IPS-NIHi7 (cell line): ENCODE data around the gene CAST.

ENCODE experiments used
- DNase-seq: peaks from one replicate; pipeline ENCODE4 v3.0.0; 2012; ENCODE audit warnings: mixed read lengths; ENCODE audit errors: extremely low spot score

CAST gene

DNA sequence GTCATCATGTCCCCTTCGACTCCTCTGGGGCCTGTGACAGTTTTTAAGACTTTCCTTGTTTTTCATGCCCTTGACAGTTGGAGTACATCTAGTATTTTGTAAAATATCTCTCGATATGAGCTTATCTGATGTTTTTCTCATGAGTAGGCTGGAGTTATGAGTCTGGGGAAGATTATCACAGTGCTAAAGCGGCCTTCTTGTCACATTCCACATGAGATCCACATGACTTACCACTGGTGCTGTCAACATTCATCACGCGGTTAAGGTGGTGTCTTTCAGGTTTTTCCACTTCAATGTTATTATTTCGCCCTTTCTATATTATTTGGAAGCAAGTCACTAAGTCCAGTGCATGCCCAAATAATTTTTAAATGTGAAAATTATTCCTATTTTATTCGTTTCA is 17.1 kb upstream of the CAST start:
- DNase-seq = no peak

DNA sequence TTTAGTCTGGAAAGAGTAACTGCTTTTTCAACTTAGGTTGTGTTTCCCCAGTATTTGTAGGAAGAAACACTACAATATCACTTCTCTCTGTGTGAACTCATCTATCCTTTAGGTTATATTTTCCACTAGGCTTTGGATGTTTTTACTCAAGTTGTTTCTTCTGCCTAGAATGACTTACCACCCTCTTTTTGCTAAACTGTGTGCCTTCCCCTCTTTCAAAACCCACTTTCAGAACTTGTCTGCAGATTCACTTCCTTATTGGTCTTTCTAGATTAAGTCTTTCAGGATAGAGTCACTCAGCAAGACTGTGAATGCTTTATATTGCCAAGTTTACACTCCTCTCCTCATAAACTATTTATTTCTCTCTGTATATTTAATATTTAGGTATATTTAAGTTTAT is 14.2 kb upstream of the CAST start:
- DNase-seq = no peak

DNA sequence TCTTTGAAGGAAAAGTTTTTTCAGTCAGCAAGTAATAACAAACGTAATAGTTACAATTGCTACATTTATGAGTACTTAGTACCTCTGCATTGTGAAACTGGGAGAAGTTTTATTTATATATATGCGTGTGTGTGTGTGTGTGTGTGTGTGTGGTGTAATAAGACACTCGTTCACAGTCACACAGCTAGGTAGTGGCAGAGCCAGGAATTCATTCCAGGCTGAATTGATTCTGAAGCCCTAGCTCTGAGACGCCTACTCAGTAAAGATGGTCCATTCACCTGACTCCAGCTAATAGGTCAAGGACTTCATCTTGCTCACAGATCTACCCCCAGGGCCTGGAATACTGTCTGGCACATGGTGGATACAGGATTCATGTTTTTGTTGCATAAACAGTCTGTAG is 13.6 kb upstream of the CAST start:
- no peak for DNase-seq

DNA sequence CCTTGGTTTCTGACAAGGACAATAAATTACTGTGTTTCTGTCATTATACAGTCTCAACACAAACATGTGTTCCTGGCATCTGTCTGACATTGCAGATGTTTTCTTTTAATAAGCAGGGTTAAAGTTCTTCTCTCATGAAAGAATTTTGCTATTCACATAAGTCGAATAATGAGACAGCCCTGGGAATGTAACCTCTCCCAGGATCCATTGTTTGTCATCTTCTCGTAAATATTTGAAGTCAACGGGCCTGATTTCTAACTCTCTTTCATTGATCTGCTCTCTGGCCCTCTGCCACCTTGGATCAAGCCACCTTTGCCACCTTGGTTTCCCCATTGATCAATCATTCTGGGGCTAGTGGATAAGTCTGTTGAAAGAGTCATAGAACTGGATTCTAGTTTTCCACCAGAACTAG is 12.9 kb upstream of the CAST start:
- no peak for DNase-seq

- no peak for DNase-seq
Measured at GRCh38 chr5:96649681-96650540, 12.3 kb upstream of the CAST start.

DNA sequence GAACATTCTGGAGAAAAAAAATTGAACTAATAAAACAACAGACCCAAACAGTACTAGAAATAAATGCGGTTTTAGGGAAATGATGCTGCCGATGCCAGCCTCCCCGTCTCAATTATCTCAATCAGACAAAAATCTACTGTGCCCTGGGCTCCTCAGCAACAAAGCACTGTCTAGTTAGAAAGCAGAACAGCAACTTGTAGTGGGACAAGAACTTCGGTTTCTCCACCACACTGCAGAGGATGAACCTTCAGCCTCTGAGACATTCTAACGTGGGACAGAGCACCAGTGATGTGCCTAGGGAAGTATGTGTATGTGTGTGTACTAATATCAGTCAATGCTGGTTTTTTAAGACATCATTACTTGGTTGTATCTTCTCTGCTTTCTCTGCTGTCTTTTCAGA is 11.1 kb upstream of the CAST start:
- no peak for DNase-seq

- peak; percentile 62 for DNase-seq
Measured at GRCh38 chr5:96651948-96652753, 10.0 kb upstream of the CAST start.

DNA sequence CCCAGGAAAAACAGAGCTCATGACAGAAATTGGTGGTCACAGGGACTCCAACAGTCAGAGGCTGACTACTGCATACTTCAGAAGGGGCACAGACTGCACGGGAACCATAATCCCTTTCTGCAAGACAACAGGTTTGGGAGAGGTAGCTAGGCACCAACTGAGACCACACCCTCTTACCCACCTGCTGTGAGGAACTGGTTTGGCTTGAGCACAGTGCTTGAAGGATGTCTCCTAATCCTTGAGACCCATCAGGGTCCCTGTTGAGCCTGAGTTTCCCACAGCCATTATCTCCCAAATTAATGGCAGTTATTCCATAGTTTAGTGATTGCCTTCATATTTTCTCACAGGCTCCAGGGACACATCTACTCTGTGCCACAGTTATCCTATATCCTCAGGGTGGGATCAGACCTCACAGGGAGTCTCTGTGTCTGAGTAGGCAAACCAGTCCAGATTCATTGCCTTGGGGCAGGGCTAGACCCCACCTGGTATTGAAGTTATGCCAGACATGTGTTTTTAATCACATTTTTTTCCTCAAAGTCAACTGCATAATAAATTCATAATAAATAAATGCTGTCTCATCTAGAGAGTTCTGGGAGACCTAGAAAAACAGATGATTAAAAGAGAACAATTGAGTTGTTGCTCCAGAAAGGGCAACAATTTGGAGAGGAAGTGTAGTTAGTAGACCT is 9.3 kb upstream of the CAST start:
- peak; percentile 20 for DNase-seq

GRCh38 chr5:96654209-96654608 is 8.0 kb upstream of the CAST start:
- DNase-seq = no peak

- DNase-seq = no peak
Measured at GRCh38 chr5:96655085-96655484, 7.1 kb upstream of the CAST start.

- no peak for DNase-seq
Measured at GRCh38 chr5:96655506-96655905, 6.7 kb upstream of the CAST start.

- DNase-seq = no peak
Measured at GRCh38 chr5:96657068-96657467, 5.1 kb upstream of the CAST start.

DNA sequence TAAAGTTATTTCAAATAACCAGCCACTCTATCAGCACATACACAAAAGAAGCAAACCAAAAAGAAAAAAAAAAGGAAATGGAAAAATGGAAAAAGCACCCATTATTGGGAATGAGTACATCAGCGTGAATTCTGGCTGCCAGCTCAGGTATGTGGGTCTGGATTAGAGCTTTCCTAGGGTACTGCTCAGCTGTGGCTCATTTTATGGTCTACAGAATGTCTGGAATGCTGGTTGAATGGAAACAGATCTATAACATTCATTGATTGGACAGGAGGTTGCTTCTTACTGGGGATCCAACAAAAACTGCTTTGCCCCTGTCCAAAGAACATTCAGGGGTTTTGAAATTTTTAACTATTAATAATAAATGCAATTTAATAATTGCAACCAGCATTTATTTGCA is 3.9 kb upstream of the CAST start:
- no peak for DNase-seq

DNA sequence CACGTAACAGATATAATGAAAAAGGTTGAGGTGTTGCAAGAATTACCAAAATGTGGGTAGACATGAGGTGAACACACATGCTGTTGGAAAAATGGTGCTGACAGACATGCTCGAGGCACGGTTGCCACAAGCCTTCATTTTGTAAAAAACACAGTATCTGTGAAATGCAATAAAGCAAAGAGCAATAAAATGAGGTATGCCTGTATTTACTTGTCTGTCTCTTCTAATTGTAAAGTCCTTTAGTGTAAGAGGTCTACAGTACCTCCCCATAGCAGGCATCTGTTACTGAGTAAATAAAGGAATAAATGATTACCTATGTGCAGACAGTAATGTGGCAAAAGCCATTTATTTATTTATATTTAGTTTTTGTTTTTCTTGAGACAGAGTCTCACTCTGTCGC is 3.0 kb upstream of the CAST start:
- no peak for DNase-seq

DNA sequence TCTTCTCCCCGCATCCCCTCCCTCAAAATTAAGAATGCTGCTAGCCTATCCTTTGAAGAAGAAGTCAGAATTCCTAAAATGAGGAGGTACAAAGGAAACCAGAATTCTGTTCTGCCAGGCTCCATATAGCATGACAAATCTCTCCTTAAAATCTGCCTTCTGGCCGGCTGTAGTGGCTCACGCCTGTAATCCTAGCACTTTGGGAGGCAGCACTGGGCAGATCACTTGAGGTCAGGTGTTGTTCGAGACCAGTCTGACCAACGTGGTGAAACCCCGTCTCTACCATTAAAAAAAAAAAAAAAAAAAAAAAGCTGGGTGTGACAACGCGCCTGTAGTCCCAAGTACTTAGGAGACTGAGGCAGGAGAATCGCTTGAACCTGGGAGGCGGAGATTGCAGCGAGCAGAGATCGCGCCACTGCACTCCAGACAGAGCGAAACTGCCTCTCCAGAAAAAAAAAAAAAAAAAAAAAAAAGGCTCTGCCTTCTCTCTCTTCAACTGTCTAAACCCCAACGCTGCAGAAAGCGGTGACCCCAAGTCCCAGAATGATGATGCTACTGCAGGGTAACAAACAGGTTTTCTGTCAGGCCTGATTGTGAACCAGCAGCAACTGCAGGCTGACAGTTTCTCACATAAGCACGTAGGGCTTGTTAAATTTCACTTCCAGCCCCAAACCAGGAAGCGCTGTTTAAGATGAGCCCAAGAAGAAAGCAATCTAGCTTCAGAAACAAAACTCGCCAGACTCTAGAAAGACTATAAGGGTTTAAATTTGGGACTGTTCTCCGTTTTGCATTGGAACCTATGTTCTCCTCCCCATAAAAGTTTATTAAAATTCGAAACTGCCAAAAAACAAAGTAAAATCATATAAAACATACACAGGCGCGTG is 963 bp upstream of the CAST start:
- peak; percentile 18 for DNase-seq

DNA sequence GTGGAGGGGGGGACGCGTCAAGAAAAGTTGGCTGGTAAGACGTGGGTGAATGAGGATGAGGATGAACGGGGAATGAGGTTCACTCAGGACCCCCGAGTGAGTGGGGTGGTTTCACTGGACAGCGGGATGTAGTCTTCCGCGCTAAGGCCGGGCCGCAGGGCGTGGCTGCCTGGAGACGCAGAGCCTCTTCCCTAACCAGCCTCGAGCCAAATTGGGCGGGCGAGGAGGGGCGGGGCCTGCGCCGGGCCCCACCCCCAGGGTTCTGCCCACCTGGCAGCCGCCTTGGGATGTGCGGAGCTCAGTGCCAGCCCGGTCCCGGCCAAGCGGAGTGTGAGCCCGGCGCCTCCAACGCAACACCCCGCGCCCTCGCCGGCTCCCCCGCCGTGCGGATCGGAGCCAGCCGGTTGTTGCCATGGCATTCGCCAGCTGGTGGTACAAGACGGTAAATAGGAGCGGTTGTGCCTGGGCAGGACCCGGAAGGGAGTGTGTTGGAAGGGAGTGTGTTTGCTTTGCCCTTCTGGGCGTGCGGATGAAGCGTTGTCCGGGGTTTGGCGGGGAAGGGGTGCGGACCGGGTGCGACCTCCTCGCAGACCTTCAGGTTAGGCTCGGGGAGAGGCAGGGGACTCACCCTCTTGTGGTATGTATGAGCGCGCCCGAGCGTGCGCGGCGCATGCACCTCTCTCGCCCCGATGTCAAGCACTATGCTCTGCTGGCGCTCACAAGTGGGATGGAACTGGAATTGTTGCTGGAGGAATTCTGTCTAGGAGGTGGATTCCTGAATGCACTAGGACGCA is 746 bp downstream of the CAST start:
- peak; percentile 91 for DNase-seq

DNA sequence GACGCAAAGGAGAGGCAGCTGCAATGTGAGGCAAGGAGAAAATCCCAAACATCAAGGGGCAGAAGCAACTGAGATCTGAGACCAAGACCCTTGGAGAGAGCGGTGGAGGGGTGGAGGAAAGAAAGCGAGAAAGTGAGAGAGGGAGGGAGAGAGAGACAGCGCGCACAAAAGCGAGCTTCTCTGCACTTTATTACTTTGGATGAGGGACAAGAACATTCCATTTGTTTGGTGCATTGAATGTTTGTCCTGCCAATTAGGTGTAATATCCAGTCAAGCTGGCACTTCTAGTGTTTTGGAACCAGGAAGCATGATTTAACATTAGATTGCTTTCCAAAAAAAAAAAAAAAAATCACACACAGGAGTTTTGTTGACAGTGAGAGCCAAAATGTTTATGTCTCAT is 1.4 kb downstream of the CAST start:
- no peak for DNase-seq

DNA sequence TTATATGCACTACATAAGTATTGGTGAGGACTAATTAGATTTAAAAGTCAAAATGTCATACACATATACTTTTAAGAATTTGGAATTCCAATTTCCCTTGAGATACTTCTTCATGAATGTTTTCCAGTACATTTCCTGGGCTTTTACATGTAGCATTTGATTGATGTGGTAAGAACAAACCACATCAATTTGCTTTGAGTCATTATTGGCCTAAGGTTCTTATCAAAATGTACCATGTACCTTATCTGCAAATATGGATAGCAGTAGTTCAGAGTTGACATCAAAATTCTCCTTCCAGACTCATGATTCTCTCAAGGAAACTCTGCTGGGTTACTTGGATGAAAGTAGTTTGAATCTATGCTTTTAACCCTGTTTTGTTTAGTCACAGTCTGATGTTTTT is 2.5 kb downstream of the CAST start:
- DNase-seq = no peak

- DNase-seq = peak; percentile 41
Measured at GRCh38 chr5:96668725-96669124, 6.5 kb downstream of the CAST start.

DNA sequence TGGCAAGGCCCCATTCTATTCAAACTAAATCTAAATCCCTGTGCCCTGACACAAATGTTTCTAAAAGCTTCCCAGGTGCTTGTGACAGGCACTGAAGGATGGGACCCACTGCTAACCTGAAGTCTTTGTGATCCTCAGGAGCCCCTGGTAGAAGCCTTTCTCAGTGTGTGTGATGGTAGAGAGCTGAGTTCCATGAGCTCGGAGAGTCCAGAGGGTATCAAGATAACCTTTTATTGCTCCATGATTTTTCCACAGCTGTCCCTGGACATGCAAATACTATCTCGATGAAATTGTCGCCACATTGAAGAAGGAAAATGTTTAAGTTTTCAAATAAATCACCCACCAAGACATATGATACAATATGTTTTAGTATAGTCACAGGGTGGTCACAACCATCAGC is 7.7 kb downstream of the CAST start:
- no peak for DNase-seq

GRCh38 chr5:96671441-96671840 is 9.3 kb downstream of the CAST start:
- no peak for DNase-seq
